Renal cortex interstitium (tissue), 11 donors: ENCODE measurements around the gene PRKAR1B. TPM values are rescaled to one million over a fixed set of nuclear protein-coding genes. Genes with fewer than 3 reads are reported as not detected.

Experiments used
- DNase-seq, 11 donors: peaks; one replicate each; pipeline ENCODE4 v3.0.0-alpha.2; 2013; ENCODE audit warnings: low read depth in 9 of 11, low spot score in 4 of 11; ENCODE audit errors: extremely low read depth in 1 of 11
- polyA plus RNA-seq, 3 donors: library from polyadenylated mRNA; unstranded; fragments of 120-200 nt; gene quantifications; one replicate each; pipeline ENCODE4 v1.2.1, GENCODE V29; 2013; ENCODE audit not compliant: insufficient read length in 3 of 3

PRKAR1B gene
- polyA plus RNA-seq, 3 donors = 31.7 to 43.1 (median 41.8) TPM

- no peak for DNase-seq
Observed at GRCh38 chr7:683526-684205, 43.4 kb downstream of the PRKAR1B start.

GRCh38 chr7:682810-683209, 44.3 kb downstream of the PRKAR1B start:
- no peak for DNase-seq

- no peak for DNase-seq
Observed at GRCh38 chr7:681551-682307, 45.4 kb downstream of the PRKAR1B start.

GRCh38 chr7:680411-681127, 46.5 kb downstream of the PRKAR1B start:
- no peak for DNase-seq

GRCh38 chr7:676972-677385, 50.1 kb downstream of the PRKAR1B start:
- DNase-seq = no peak

- DNase-seq = no peak
Observed at GRCh38 chr7:676246-676971, 50.7 kb downstream of the PRKAR1B start.

GRCh38 chr7:674454-675410, 52.3 kb downstream of the PRKAR1B start:
- no peak for DNase-seq

GRCh38 chr7:673681-674453, 53.2 kb downstream of the PRKAR1B start:
- no peak for DNase-seq

GRCh38 chr7:672891-673290, 54.2 kb downstream of the PRKAR1B start:
- DNase-seq = no peak

- no peak for DNase-seq
Observed at GRCh38 chr7:671415-672042, 55.6 kb downstream of the PRKAR1B start.

- no peak for DNase-seq
Observed at GRCh38 chr7:670501-671390, 56.3 kb downstream of the PRKAR1B start.

- DNase-seq = no peak
Observed at GRCh38 chr7:668958-669357, 58.1 kb downstream of the PRKAR1B start.

- no peak for DNase-seq
Observed at GRCh38 chr7:668139-668931, 58.7 kb downstream of the PRKAR1B start.

- no peak for DNase-seq
Observed at GRCh38 chr7:666454-667292, 60.4 kb downstream of the PRKAR1B start.
